Ovary (tissue), 3 donors: ENCODE measurements around the gene PAX1.

Experiments used
- CTCF ChIP-seq, 3 donors: fragments of 450-650 bp in 2 of 3; fragments of 200-600 bp in 1 of 3; IDR thresholded peaks; one replicate each; pipeline versions ENCODE4 v1.5.1 to v1.8.0; 2016 to 2022; ENCODE audit warnings: antibody characterized with exemption in 3 of 3, mild to moderate bottlenecking in 1 of 3
- EP300 ChIP-seq: sonication (generic); formaldehyde crosslinking; IDR thresholded peaks from one replicate; pipeline ENCODE4 v1.6.1; 2017; ENCODE audit warnings: antibody characterized with exemption
- POLR2A ChIP-seq: fragments of 450-650 bp; IDR thresholded peaks from one replicate; pipeline ENCODE4 v1.6.1; 2017; ENCODE audit warnings: antibody characterized with exemption, mild to moderate bottlenecking, moderate library complexity
- donor health status: DM: no; HTN: no; CAD: no.

GRCh38 chr20:21677261-21677660, 28.2 kb upstream of the PAX1 start:
- TF ChIP-seq CTCF (IDR thresholded peaks at IDR 0.05) (no peak), POLR2A (no peak), EP300 (no peak)
